GM18520 (cell line): ENCODE results near the gene C1orf185.
"Not testable (repeated sequence)": the region's sequence is repeated elsewhere in the genome, so short reads cannot be mapped to it uniquely, and the experiment has no call there.

Source experiments
- ATAC-seq: cut with Tn5 transposase; IDR thresholded peaks from one replicate; pipeline ENCODE4 v1.9.1; 2021; ENCODE audit not compliant: unreplicated experiment

C1orf185 gene

DNA sequence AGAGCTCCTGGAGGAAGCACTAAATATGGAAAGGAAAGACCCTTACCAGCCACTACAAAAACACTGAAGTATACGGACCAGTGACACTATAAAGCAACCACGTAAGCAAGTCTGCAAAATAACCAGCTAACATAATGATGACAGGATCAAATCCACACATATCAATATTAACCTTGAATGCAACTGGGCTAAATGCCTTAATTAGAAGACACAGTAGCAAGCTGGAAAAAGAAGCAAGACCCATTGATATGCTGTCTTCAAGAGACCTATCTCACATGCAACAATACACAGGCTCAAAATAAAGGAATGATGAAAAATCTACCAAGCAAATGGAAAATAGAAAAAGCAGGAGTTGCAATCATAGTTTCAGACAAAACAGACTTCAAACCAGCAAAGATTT, 31.0 kb downstream of the C1orf185 start:
- no peak for ATAC-seq

DNA sequence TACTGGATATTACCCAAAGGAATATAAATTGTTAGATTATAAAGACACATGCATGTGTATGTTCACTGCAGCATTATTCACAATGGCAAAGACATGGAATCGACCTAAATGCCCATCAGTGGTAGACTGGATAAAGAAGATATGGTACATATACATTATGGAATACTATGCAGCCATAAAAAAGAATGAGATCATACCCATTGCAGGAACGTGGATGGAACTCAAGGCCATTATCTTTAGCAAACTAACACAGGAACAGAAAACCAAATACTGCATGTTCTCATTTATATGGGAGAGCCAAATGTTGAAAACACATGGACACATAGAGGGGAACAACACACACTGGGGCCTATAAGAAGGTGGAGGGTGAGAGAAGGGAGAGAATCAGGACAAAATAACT, 35.7 kb downstream of the C1orf185 start:
- not testable (repeated sequence) for ATAC-seq

DNA sequence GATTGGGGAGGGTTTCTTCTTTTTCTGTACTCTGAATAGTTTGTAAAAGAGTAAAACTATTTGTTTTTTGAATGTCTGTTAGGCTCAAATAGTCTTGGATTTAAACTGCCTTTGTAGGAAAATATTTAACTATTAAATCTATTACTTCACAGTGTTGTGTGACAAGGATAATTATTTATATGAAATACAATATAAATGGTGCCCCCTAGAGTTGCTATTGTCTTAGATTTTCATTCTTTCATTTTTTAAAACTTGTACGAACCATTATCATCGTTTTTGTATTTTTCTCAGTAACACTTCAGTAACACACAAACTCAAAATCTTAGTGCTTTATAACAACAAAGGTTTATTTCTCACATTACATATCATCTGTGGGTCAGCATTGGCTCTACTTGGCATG, 37.4 kb downstream of the C1orf185 start:
- ATAC-seq = no peak

DNA sequence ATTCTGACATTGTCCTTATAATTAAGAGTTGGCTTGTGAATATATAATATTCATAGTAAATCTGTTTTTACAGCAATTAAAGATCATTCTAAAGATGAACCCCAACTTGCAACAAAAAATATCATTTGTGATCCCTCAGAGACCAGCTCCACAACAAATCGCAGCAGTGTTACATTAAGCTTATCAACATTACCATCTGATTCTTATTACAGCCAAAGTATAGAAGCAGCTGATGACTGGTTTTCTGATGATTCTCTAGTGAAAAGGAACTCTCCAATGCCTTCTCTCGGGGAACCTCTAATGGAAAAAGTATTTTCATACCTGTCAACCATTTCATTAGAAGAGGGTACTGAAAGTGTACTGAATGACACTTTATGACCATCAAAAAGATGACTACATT, 45.4 kb downstream of the C1orf185 start:
- ATAC-seq = no peak

DNA sequence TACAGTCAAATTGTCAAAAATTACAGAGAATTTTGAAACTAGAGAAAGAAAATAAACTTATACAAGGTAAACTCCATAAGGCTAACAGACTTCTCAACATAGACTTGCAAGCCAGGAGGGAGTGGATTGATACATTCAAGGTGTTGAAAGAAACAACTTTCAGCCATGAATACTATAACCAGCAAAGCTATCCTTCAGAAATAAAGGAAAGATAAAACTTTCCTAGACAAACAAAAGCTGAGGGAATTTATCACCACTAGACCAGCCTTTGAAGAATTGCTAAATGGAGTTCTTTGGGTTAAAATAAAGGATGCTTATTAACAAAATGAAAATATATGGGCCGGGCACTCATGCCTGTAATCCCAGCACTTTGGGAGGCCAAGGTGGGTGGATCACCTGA, 52.7 kb downstream of the C1orf185 start:
- no peak for ATAC-seq

DNA sequence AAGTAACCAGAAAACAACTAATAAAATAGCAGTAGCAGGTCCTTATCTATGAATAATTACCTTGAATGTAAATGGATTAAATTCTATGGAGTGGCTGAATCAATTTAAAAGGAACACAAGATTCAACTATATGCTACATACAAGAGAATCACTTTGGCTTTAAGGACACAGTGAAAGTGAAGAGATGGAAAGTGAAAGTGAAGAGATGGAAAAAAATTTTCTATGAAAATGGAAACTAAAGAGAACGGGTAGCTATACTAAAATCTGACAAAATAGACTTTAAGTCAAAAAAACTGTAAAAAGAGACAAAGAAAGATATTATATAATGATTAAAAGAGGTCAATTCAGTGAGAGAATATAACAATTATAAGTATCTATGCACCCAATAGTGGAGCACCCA, 54.7 kb downstream of the C1orf185 start:
- no peak for ATAC-seq

DNA sequence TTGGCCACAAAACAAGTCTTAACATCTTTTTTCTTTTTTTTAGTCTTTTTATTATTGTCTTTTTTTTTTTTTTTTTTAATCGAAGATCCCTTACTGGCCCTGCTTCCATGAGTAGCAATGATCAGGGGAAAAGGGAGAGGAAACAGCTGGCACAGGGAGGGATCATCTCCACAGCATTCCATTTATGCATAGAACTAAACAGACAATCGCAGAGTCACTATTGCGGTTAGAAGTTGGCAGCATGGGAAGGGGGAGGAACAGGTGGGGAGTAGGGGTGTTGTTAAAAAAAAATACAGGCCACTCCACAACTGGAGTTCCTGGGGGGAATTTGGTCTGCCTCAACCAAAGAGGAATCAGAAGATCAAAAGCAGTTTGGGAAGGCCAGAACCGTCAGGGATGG, 55.4 kb downstream of the C1orf185 start:
- no peak for ATAC-seq

DNA sequence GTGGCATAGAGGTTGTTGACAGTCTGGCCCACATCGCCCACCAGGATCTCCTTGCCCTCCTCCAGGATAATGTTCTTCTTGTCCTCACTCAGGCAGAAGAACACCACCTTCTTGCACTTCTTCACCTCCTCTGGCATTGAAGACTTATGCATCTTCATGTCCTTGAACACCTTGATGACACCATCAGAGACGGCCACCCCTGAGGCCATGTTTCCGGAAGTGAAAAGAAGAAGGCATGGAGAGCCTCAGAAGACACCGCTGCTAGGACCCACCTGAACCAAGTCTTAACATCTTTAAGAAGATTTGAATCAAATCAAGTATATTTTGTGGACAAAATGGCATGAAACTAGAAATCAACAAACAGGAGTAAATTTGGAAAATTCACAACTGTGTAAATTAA, 56.2 kb downstream of the C1orf185 start:
- ATAC-seq = no peak

DNA sequence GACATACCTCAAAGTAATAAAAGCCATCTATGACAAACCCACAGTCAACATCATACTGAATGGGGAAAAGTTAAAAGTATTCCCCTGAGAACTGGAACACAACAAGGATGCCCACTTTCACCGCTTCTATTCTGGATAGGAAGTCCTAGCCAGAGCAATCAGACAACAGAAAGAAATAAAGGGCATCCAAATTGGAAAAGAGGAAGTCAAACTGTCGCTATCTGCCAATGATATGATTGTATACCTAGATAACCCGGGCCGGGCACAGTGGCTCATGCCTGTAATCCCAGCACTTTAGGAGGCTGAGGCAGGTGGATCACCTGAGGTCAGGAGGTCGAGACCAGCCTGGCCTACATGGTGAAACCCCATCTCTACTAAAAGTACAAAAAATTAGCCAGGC, 60.5 kb downstream of the C1orf185 start:
- ATAC-seq = not testable (repeated sequence)

DNA sequence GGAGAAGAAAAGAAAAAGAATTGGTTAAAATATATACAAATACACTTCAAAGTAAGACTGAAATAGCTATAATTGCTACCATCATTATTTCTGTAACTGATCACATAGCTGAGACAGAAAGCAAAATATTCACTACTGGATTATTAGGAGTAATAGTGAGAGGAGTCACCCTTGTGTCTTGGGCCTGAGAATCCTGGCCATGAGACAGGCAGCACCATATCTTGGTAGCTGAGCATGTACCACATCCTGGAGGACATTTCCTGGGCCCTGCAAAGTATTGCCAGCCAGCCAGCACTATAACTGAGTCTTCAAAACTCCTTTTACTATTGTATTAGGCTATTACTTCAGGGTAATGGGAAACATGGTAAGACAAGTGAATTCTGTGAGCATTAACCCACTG, 63.5 kb downstream of the C1orf185 start:
- ATAC-seq = no peak

DNA sequence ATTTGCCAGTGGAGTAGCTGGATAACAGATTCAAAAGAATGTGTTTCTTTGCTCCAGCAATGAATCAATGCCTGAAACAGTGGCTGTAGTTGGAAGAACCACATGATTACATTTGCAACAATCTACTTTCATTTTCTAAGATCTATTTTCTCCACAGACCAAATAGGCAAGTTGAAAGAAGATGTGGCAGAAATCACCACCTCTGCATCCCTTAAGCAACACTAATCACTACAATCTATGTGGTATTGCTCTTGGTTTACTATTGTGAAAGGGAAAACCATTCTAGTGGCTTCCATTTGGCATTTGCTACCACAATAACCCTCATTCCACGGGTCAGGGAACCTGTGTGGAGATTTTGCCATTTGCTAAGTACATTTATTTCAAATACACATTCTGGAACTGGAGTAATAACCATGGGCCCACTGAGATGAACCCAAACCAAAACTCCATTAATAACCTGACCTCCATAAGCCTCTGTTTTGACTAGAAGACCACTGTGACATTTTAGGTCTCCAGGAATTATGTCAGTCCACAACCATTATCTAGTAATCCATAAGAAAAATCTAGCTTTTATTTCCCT, 66.3 kb downstream of the C1orf185 start:
- no peak for ATAC-seq

DNA sequence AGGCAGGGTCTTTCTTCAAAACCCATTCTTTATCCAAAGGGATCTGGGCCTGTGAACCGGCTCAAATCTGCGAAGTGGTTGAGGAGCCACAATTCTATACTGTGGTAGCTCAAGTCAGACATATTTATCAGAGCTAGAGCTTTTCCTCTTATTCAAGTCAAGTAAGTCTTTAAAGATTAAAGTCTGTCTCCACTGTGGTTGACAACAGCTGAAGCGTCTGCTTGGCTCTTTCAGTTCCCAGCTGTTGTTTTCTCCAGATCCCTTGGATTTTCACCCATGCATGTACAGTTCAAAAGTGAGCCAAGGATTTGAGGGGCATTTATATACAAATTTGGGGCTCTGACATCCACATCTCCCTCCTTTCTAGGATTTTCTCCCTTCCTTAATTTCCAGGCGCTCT, 66.9 kb downstream of the C1orf185 start:
- ATAC-seq = no peak

DNA sequence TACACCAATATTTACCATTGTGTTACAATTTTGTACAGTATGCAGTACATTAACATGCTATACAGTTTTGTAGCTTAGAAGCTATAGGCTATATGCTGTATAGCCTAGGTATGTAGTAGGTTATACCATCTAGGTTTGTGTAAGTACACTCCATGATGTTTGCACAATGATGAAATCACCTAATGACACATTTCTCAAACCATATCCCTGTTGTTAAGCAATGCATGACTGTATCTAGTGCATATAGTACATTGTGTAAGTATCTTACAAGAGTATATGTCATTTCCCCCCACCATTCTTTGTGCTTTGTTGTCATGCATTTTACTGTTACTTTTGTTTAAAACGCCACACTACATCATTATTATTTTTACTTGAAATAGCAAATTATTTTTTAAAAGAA, 68.3 kb downstream of the C1orf185 start:
- ATAC-seq = no peak

DNA sequence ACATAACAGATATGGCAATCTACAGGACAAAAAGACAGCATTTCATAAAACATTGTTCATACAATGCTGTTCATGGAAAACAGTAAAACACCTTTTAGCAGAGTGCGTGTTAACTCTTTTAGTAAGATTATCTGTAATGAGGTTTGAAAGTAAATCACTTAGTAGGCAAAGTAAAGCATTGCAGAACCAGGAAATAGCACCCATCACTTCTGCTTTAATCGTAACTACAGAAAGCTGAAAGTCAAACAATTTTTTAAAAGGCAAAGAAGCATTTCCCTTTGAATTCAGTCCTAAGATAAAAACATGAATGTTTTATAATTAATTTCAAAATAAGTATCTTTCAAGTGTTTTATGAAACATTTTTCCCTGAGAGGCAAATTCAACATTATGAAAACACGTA, 70.8 kb downstream of the C1orf185 start:
- ATAC-seq = no peak

DNA sequence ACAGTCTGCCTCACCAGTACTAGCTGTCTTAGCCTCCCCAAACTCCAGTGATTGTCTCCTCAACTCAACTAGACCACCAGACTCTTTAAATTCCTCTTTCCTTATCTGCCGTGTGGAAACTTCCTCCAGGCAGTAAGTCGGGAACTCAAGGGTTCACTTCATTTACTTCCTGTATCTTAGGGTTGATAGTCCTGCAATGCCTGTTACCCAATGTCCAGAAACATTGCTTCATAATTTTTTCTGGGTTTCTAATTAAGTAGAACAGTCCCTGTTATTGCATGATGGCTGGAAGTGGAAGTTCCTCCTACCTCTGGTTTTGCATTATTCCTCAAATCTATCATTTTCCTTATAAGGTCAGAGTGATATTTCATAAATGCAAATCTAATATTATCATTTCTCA, 73.2 kb downstream of the C1orf185 start:
- ATAC-seq = no peak

DNA sequence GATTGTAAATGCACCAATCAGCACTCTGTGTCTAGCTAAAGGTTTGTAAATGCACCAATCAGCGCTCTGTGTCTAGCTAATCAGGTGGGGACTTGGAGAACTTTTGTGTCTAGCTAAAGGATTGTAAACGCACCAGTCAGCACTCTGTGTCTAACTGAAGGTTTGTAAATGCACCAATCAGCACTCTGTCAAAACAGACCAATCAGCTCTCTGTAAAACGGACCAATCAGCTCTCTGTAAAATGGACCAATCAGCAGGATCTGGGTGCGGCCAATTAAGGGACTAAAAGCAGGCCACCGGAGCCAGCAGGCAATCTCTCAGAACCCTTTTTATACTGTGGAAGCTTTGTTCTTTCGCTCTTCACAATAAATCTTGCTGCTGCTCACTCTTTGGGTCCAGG, 76.0 kb downstream of the C1orf185 start:
- ATAC-seq = not testable (repeated sequence)

DNA sequence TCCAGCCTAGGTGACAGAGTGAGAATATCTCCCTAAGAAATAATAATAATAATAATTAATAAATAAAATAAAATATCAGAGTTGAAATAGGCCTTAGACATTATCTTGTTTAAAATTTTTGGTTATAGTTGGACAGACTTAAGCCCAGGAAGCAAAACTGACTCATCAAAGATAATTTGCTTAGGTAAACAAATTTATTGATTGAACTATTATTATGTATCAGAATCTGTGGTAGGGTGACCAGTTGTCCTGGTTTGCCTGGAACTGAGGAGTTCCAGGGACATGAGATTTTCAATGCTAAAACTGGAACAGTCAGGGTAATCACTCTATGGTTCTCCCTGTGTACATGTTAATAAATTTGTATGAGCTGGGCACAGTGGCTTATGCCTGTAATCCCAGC, 86.2 kb downstream of the C1orf185 start:
- ATAC-seq = no peak

DNA sequence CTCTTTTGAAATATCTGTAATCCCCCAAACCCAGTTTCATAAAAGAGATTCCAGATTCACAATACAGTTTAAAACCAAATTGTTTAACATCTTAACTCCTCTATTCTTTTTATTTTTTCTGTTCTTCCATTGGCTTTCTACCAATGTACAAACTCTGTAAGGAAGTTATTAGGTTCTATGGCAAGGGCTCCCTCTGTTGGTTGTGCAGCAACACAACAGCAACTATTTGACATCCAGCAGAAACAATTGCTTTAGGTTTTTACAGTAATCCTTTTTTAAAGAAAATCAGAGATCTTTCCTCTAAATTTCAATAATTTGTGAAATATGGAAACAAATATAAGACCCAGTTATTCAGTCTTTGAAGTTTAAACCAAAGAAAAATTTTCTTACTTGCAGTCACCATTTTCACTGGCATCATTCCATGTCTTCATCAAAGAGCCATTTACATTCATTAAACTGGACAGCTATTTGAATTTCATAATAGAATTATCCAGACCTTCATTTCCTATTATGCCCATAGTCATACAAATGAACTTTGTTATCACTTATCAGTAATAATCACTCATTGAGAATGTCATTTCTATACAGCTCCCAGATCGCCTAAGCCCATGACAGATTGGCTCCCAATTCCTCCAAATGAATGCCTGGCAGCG, 87.5 kb downstream of the C1orf185 start:
- peak; percentile 48 for ATAC-seq

DNA sequence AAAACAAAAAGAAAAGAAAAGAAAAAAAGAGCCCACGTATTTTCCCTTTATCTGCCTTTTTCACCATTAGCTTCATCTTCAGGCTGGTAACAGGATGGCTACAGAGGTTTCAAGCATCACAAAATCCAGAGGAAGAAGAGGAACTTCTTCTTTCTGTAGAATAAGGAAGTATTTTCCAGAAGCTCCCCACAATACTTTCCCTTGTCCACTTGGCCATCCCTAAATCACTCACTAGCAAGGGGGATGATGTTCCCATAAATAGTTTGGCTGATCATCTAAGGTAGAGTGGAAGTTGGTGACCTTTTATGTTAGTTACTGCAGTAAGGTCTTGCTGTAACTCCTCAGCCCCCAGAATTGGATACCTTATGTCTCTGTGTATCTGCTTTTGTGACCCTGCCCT, 88.9 kb downstream of the C1orf185 start:
- no peak for ATAC-seq

DNA sequence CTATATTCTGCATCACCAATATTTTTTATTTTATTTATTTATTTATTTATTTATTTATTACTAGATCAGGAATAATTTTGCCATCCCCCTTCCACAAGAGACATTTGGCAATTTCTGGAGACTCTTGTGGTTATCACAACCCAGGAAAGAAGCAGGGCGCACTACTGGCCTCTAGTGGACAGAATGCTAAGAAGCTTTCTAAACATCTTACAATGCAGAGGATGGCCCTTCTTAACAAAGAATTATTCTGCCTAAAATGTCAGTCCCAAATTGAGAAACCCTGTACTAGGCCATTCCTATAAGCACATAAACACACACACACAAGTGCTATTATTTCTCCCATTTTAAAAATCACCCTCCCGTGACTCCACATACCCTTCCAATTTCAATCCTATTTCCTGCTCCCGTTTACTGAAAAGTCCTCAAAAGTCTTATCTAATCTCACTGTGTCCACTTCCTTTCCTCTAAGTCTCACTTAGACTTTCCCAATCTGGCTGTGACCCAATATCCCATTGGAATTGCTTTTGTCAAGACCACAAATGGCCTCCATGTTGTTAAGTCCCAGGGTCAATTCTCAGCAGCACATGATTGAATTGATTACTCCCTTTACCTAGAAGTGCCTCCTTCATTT, 90.3 kb downstream of the C1orf185 start:
- ATAC-seq = no peak

DNA sequence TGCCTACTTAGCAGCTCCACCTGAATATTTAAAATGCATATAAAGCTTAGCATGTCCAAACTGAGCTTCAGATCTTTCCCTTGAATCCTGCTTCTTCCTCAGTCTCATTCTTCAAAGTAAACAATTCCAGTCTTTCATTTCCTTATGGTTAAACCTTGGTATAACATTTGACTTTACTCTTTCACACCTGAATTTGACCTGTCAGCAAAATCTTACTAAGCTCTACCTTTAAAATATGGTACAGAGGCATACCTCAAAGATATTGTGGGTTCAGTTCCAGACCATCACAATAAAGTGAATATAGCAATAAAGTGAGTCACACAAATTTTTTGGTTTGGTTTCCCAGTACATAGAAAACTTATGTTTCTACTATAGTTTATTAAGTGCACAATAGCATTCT, 91.5 kb downstream of the C1orf185 start:
- ATAC-seq = no peak
